Measurements from ENCODE around the gene ANKRD33B. TPM values are rescaled to one million over a fixed set of nuclear protein-coding genes. Genes with fewer than 3 reads are reported as not detected.

ANKRD33B gene
- total and polyA plus RNA-seq, 2 of the 8 experiments (the other 6 are each of a cell fraction or from before 2014, with no cell fraction given) = 6.9 to 20.6 TPM

DNA sequence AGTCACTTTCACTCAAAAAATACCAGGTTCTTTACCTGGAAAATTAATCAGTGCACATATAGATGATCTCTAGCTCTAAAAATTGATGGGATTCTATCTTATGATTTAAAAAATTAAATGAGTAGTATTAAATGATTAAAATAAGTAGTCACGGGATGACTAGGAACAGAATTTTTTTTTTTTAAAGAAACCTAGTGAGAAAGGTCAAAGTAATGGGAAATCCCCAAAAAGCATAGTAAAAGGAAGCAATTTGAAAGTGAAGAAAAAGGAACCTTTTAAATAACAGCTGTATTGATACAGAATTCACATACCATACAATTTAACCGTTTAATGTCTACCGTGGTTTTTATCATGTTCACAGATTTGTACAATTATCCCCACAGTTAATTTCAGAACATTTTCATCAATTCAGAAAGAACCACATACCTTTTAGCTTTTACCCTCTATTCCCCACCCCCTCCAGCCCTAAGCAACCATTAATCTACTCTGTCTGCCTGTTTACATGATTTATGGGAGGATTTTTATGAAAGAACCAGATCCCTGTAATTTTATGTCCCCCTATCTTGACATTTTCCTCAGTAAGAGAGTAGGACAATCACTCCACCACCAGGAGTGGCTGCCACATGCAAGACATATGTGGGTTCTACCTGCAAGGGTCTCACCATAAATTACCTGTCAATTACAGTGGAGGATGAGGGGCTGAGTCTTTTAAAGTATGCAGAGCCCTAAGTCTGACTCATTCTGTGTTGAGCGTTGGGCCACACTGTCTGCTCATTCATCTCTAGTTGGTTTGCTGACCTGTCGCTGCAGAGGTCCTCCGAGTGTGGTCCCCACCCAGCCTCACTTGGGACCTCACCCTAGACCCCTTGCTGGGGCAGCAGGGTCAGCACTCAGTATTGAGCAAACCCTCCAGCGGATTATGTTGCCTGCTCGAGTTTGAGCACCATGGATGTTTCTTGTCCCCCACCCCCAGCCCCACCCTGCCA lies 16.0 kb downstream of the ANKRD33B start:
- no peaks in the 10 kb centered on the region for H3K36me3 ChIP-seq (ENCODE audit: control insufficient read depth in 2 of 4, insufficient read depth in 4 of 4, low read length in 3 of 4)
- H3K9ac ChIP-seq (replicated peaks in 1 of 4; ENCODE audit: extremely low read depth in 1 of 4, low read depth in 3 of 4, low read length in 3 of 4) = no peak overlapping the region
- no peak overlapping the region for H2AFZ ChIP-seq (ENCODE audit: low read length)
- H3K14ac ChIP-seq (ENCODE audit: insufficient read length) = no peak overlapping the region
- WGBS, 2 experiments (ENCODE audit: extremely low coverage in 1 of 2, insufficient coverage in 1 of 2, insufficient read length in 1 of 2, insufficient replicate concordance in 2 of 2, low coverage in 1 of 2, low lambda C conversion rate in 2 of 2, missing lambda C conversion rate in 1 of 2) = 90 to 100% methylated on average over 1 to 8 of the region's 8 CpGs
- FAIRE-seq (no peak), DNase-seq (ENCODE audit: low read depth in 1 of 2, low spot score in 2 of 2) (no peak)
- TF ChIP-seq POLR2AphosphoS5 (IDR thresholded peaks at IDR 0.05; ENCODE audit: low read depth, low read length) (no peak), MAFK (IDR thresholded peaks at IDR 0.05; ENCODE audit: low read depth, low read length) (no peak), SAP30 (IDR thresholded peaks at IDR 0.05; ENCODE audit: insufficient read depth, insufficient replicate concordance, low read length) (no peak), SP2 (IDR thresholded peaks at IDR 0.05; ENCODE audit: low read length) (no peak), TCF12 (IDR thresholded peaks at IDR 0.05; ENCODE audit: low read depth, low read length) (no peak), BACH1 (IDR thresholded peaks at IDR 0.05; ENCODE audit: low read length) (no peak)
- H3K18ac ChIP-seq (ENCODE audit: extremely low read depth, low read length) = no peak overlapping the region
- H3K23ac ChIP-seq (ENCODE audit: insufficient read length) = no peak overlapping the region
- H3K79me2 ChIP-seq (ENCODE audit: control insufficient read depth in 1 of 2, insufficient read depth in 2 of 2, low read length in 2 of 2) = no peaks in the 10 kb centered on the region; a peak in 1 of 4 replicates
- H2BK5ac ChIP-seq (ENCODE audit: low read depth, low read length) = no peak overlapping the region
- H3K79me1 ChIP-seq (ENCODE audit: low read depth, low read length) = no peaks in the 10 kb centered on the region; the same call in none of the 2 replicates
- H3K23me2 ChIP-seq (ENCODE audit: low read depth, low read length) = no peaks in the 10 kb centered on the region
- no peak overlapping the region for H3K4me2 ChIP-seq (ENCODE audit: insufficient read depth in 1 of 2, low read depth in 2 of 2, low read length in 2 of 2)
- no peak overlapping the region for H2BK12ac ChIP-seq (ENCODE audit: low read depth, low read length)
- no peak overlapping the region for H2BK120ac ChIP-seq (replicated peaks; ENCODE audit: low read depth, low read length)
- H3K4ac ChIP-seq (replicated peaks; ENCODE audit: insufficient read length, low read depth, low read length) = no peak overlapping the region
- no peak overlapping the region for H3K4me3 ChIP-seq (ENCODE audit: extremely low read depth in 1 of 4, insufficient read depth in 2 of 4, low read depth in 3 of 4, low read length in 4 of 4)
- no peak overlapping the region for H2AK5ac ChIP-seq (ENCODE audit: low read depth, low read length)
- H4K5ac ChIP-seq (ENCODE audit: insufficient read length, low read depth, low read length) = no peak overlapping the region
- no peaks in the 10 kb centered on the region for H3K9me3 ChIP-seq (ENCODE audit: insufficient read depth in 2 of 2, low read depth in 1 of 2, low read length in 1 of 2)
- H2BK15ac ChIP-seq (ENCODE audit: low read length) = no peak overlapping the region
- peaks cover 0 to 5% (median 3%) of the 10 kb centered on the region in 4 experiments; a peak in 4 of 7 replicates for H3K4me1 ChIP-seq (replicated peaks in 1 of 4; ENCODE audit: control insufficient read depth in 3 of 4, insufficient read depth in 4 of 4, low read length in 3 of 4)
- H4K91ac ChIP-seq (replicated peaks; ENCODE audit: insufficient read length, low read length) = no peak overlapping the region
- H2BK20ac ChIP-seq (ENCODE audit: low read length) = no peak overlapping the region
- no peaks in the 10 kb centered on the region for H4K20me1 ChIP-seq (replicated peaks in 1 of 2; ENCODE audit: control insufficient read depth in 1 of 2, insufficient read depth in 2 of 2, low read length in 2 of 2)
- ChIA-PET POLR2A (ENCODE audit: partially characterized antibody) (interaction anchor here (0.7 kb wide), 1 partner anchor 9 kb away, joined by 3 read pairs; no protein-coding TSS in a partner anchor), CTCF (ENCODE audit: partially characterized antibody) (interaction anchor here (0.6 to 1.8 kb wide), 2 partner anchors 11 to 77 kb away, joined by 5 read pairs; no protein-coding TSS in a partner anchor)
- no peak overlapping the region for H4K8ac ChIP-seq (ENCODE audit: extremely low read depth, insufficient read depth, low read length)
- H3K56ac ChIP-seq (replicated peaks; ENCODE audit: insufficient read length, low read depth, low read length) = no peak overlapping the region
- H3K27me3 ChIP-seq (replicated peaks in 1 of 4; ENCODE audit: control insufficient read depth in 3 of 4, extremely low read depth in 1 of 4, insufficient read depth in 3 of 4, low read length in 3 of 4) = no peaks in the 10 kb centered on the region
- no peak overlapping the region for H3K27ac ChIP-seq (ENCODE audit: low read depth, low read length)
